A549 (cell line): ENCODE measurements around the gene CAMLG.

Source experiments
- ESRRA ChIP-seq: fragments of 150-350 bp; IDR thresholded peaks from 2 replicates; pipeline ENCODE4 v1.6.1; 2014; ENCODE audit warnings: mild to moderate bottlenecking, low read length, borderline replicate concordance
- JUN ChIP-seq, 2 experiments: fragments of >200 bp; sonication (Bioruptor Twin); formaldehyde crosslinking; IDR thresholded peaks; 2 replicates in 1 of 2; 3 replicates in 1 of 2; pipeline ENCODE4 v1.6.1; 2016 to 2017
- JUNB ChIP-seq: fragments of >200 bp; sonication (Bioruptor Twin); formaldehyde crosslinking; IDR thresholded peaks from 2 replicates; pipeline ENCODE4 v1.6.1; 2016
- POLR2AphosphoS2 ChIP-seq: conservative IDR thresholded peaks from 2 replicates; pipeline ENCODE4 v1.6.1; 2012; ENCODE audit warnings: low read length, improper control_type of control experiment, inconsistent platforms
- TF ChIP-seq, protein P1 (sequence below): fragments of >200 bp; sonication (Bioruptor Twin); formaldehyde crosslinking; IDR thresholded peaks from 3 replicates; pipeline ENCODE4 v1.5.1; 2016
- TF ChIP-seq, protein P2 (sequence below): fragments of 200-600 bp; sonication (generic); IDR thresholded peaks from 2 replicates; pipeline ENCODE4 v1.6.1; 2016; ENCODE audit warnings: antibody characterized with exemption, mild to moderate bottlenecking, moderate library complexity

DNA sequence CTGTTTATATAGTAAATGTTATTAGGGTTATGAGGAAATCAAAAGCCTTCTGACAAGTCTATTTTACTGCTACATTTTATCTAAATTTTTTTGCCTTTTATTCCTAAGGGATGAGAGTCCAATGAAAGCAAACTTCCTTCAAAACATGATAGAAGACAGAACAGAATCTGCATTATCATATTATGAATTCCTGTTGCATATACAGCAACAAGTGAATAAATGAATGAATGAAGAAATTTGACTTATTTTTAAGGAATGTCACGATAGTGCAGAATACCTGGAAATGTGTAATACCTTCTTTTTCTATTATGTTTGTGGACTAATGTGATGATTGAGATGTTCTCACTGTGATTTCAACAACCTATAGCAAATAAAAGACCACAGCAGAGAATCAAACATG lies 13.5 kb upstream of the CAMLG start:
- TF ChIP-seq ESRRA (no peak), POLR2AphosphoS2 (no peak), JUN (IDR thresholded peaks at IDR 0.05) (no peak), JUNB (no peak)
- TF ChIP-seq, protein P1, sequence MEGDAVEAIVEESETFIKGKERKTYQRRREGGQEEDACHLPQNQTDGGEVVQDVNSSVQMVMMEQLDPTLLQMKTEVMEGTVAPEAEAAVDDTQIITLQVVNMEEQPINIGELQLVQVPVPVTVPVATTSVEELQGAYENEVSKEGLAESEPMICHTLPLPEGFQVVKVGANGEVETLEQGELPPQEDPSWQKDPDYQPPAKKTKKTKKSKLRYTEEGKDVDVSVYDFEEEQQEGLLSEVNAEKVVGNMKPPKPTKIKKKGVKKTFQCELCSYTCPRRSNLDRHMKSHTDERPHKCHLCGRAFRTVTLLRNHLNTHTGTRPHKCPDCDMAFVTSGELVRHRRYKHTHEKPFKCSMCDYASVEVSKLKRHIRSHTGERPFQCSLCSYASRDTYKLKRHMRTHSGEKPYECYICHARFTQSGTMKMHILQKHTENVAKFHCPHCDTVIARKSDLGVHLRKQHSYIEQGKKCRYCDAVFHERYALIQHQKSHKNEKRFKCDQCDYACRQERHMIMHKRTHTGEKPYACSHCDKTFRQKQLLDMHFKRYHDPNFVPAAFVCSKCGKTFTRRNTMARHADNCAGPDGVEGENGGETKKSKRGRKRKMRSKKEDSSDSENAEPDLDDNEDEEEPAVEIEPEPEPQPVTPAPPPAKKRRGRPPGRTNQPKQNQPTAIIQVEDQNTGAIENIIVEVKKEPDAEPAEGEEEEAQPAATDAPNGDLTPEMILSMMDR: no peak
- TF ChIP-seq, protein P2, sequence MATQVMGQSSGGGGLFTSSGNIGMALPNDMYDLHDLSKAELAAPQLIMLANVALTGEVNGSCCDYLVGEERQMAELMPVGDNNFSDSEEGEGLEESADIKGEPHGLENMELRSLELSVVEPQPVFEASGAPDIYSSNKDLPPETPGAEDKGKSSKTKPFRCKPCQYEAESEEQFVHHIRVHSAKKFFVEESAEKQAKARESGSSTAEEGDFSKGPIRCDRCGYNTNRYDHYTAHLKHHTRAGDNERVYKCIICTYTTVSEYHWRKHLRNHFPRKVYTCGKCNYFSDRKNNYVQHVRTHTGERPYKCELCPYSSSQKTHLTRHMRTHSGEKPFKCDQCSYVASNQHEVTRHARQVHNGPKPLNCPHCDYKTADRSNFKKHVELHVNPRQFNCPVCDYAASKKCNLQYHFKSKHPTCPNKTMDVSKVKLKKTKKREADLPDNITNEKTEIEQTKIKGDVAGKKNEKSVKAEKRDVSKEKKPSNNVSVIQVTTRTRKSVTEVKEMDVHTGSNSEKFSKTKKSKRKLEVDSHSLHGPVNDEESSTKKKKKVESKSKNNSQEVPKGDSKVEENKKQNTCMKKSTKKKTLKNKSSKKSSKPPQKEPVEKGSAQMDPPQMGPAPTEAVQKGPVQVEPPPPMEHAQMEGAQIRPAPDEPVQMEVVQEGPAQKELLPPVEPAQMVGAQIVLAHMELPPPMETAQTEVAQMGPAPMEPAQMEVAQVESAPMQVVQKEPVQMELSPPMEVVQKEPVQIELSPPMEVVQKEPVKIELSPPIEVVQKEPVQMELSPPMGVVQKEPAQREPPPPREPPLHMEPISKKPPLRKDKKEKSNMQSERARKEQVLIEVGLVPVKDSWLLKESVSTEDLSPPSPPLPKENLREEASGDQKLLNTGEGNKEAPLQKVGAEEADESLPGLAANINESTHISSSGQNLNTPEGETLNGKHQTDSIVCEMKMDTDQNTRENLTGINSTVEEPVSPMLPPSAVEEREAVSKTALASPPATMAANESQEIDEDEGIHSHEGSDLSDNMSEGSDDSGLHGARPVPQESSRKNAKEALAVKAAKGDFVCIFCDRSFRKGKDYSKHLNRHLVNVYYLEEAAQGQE: no peak
